DOHH2 (cell line): ENCODE measurements around the gene CCDC85B.

ENCODE experiments used
- CTCF ChIP-seq: fragments of 200-600 bp; sonication (generic); IDR thresholded peaks from one replicate; pipeline ENCODE4 v1.5.1; 2014; ENCODE audit warnings: antibody characterized with exemption, mild to moderate bottlenecking, low read depth, low read length; ENCODE audit not compliant: poor library complexity, severe bottlenecking
- EZH2phosphoT487 ChIP-seq: fragments of 200-600 bp; sonication (generic); IDR thresholded peaks from 2 replicates; pipeline ENCODE4 v1.6.1; 2017; ENCODE audit warnings: borderline replicate concordance, mild to moderate bottlenecking, antibody characterized with exemption, low read length, moderate library complexity, mixed read lengths

GRCh38 chr11:65900899-65901180, 10.4 kb downstream of the CCDC85B start:
- TF ChIP-seq CTCF (no peak), EZH2phosphoT487 (no peak)
